Measurements from ENCODE around the gene HEY2.
A peak's percentile ranks its signal among the peaks of the same experiment; 100 is the strongest.

Gene HEY2

DNA sequence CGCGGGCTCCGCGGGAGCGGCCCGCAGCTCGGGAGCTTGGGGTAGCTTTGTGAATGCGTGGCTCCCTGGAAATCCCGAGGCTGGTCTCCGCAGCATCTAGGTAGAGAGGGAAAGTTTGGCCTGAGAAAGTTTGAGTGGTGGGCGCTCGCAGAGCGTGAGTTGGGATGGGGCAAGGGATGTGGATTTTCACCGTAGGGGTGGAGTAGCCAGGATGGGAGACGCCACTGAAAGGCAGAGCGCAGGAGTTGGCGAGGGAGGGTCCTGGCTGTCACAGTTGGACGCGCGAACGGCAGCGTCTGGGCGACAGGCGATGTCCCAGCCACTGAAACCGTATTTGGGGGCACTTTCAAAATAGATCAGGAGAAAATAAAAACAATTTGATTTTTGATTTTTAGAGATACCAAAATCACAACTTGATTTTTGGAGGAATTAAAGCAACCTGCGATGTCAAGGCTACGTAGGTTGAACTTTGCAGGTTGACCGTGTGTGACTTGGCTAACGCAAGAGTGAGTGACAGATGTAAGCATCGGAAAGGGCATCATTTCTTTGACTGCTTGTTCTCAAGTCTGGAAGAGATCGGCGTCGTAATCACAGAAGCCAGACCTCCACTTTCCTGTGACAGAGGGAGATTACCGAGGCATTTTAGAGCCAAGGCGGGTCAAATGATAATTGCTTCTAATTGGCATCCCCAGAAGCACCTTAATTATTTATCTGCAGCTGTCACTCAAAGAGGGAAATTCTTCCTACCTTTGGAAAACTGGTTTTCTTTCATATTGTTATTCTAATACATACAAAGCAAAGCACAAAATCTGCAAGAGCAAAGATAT is 646 bp downstream of the HEY2 start:
- DNase-seq (ENCODE audit: extremely low spot score), result peak; percentile 39
- CTCF ChIA-PET, result no interaction called here
- TF ChIP-seq, protein P1, sequence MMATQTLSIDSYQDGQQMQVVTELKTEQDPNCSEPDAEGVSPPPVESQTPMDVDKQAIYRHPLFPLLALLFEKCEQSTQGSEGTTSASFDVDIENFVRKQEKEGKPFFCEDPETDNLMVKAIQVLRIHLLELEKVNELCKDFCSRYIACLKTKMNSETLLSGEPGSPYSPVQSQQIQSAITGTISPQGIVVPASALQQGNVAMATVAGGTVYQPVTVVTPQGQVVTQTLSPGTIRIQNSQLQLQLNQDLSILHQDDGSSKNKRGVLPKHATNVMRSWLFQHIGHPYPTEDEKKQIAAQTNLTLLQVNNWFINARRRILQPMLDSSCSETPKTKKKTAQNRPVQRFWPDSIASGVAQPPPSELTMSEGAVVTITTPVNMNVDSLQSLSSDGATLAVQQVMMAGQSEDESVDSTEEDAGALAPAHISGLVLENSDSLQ (IDR thresholded peaks at IDR 0.05), result peak; percentile 89
- no peak for TF ChIP-seq FOXK2 (IDR thresholded peaks at IDR 0.05)
- POLR2A ChIA-PET, result no interaction called here

DNA sequence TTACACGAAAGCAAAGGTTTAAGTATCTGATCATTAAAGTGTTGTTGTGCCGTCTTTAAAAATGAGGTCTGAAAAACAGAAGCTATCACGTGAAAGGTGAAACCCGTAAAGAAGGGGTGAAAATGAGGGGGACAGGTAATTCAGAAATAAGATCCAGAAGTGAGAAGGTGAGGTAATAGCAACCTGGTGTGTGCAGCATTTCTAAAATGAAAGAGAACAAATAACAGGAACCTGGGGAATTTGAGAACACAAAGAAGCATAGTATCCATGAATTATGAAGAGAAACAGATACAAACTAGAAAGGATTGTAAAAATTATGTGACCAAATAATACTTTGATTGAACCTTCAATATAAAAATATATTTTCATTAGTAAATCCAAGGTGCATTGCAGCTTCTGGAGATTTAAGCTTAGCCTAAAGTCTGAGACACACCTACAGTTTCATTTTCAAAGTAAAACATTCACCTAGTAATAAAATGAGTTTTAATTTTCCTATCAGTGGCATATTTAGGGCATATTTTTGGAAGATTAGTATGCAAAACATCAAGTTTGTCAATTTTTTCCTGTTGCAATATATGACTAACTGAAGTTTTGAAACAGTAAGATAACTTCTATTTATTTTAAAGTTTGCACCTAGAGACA is 1.4 kb downstream of the HEY2 start:
- ChIA-PET POLR2A (interaction anchor here (1.0 kb wide), 2 partner anchors 9 to 205 kb away, joined by 3 read pairs; no protein-coding TSS in a partner anchor), CTCF (interaction anchor here (1.0 kb wide), 1 partner anchor 437 kb away, joined by 6 read pairs; no protein-coding TSS in a partner anchor)
- no peak for TF ChIP-seq BHLHE40 (IDR thresholded peaks at IDR 0.05; ENCODE audit: borderline replicate concordance)
- TF ChIP-seq ELF4 (IDR thresholded peaks at IDR 0.05), result no peak
- TF ChIP-seq LEF1 (IDR thresholded peaks at IDR 0.05; ENCODE audit: borderline replicate concordance), result no peak
- TF ChIP-seq FOXK2 (IDR thresholded peaks at IDR 0.05), result no peak
- no peak for TF ChIP-seq ZNF384 (IDR thresholded peaks at IDR 0.05)
- no peak for TF ChIP-seq NFRKB (IDR thresholded peaks at IDR 0.05)
- TF ChIP-seq TARDBP (IDR thresholded peaks at IDR 0.05), result no peak
- TF ChIP-seq FOXM1 (IDR thresholded peaks at IDR 0.05; ENCODE audit: borderline replicate concordance), result no peak
- no peak for TF ChIP-seq ARNT (IDR thresholded peaks at IDR 0.05)
- no peak for TF ChIP-seq L3MBTL2 (conservative IDR thresholded peaks at IDR 0.05)
- no peak for TF ChIP-seq CTBP1 (IDR thresholded peaks at IDR 0.05; ENCODE audit: borderline replicate concordance)
- no peak for TF ChIP-seq SUZ12 (IDR thresholded peaks at IDR 0.05)
- no peak for TF ChIP-seq FOXA1 (IDR thresholded peaks at IDR 0.05)
- no peak for TF ChIP-seq HDGF (IDR thresholded peaks at IDR 0.05; ENCODE audit: borderline replicate concordance)
- DNase-seq (ENCODE audit: extremely low spot score), result no peak

DNA sequence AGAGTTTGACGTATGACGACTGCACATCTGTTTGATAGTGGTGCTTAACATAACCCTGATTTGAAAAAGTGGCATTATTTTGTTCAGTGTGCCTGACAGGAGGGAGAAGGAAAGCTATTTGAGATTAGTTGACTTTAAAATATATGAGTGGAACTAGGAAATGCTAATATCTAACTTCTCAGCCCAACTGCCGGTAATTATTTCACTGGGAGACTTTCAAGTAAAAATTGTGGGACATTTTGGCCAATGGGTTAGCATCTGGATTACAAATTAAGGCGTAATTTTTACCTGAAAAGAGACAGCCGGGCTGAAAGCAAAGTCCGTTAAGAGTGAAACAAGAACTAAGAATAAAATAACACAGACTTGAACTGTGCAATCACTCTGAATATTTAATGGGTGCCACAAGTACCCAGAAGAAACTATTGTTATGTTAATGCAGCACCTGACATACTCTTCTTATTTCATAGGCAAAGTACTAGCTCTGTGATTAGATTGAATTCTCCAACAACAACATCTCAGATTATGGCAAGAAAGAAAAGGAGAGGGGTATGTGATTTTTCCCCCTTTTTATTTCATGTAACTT is 2.0 kb downstream of the HEY2 start:
- TF ChIP-seq LEF1 (IDR thresholded peaks at IDR 0.05; ENCODE audit: borderline replicate concordance), result no peak
- TF ChIP-seq, protein P1 (IDR thresholded peaks at IDR 0.05), result no peak
- TF ChIP-seq ZNF384 (IDR thresholded peaks at IDR 0.05), result no peak
- no peak for TF ChIP-seq CTBP1 (IDR thresholded peaks at IDR 0.05; ENCODE audit: borderline replicate concordance)
- no peak for TF ChIP-seq BHLHE40 (IDR thresholded peaks at IDR 0.05; ENCODE audit: borderline replicate concordance)
- TF ChIP-seq SP1 (IDR thresholded peaks at IDR 0.05), result no peak
- TF ChIP-seq TARDBP (IDR thresholded peaks at IDR 0.05), result no peak
- TF ChIP-seq FOXK2 (IDR thresholded peaks at IDR 0.05), result no peak
- TF ChIP-seq L3MBTL2 (conservative IDR thresholded peaks at IDR 0.05), result no peak
- TF ChIP-seq HDGF (IDR thresholded peaks at IDR 0.05; ENCODE audit: borderline replicate concordance), result no peak
- no peak for TF ChIP-seq SUZ12 (IDR thresholded peaks at IDR 0.05)
- no peak for TF ChIP-seq FOXM1 (IDR thresholded peaks at IDR 0.05; ENCODE audit: borderline replicate concordance)
- no peak for TF ChIP-seq ELF4 (IDR thresholded peaks at IDR 0.05)
- POLR2A ChIA-PET, result interaction anchor here (1.0 kb wide), 2 partner anchors 9 to 205 kb away, joined by 3 read pairs; no protein-coding TSS in a partner anchor
- CTCF ChIA-PET, result interaction anchor here (1.0 to 1.4 kb wide), 2 partner anchors 438 to 441 kb away, joined by 5 to 6 read pairs; no protein-coding TSS in a partner anchor
- DNase-seq (ENCODE audit: extremely low spot score), result no peak

DNA sequence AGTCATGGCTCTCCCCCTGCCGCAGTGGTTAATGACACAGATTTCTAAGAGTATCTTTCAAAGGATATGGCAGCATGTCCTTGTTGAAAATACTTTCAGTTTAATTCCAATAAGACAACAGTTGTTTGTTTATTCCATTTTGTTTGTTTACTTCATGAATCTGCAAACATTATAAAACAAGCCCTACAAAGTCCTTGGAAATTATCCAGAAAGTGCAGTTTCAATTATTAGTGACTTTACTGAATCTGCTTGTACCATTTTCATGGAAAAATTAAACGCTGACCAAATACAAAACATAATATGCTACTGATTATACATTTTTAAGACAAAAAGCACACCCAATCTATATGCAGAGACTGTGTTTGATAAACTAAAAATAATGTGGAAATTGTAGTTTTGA is 3.3 kb downstream of the HEY2 start:
- DNase-seq (ENCODE audit: extremely low spot score), result no peak
- ChIA-PET CTCF (interaction anchor here (0.7 to 2.0 kb wide), 8 partner anchors 7 to 442 kb away, joined by 3 to 11 read pairs (median 4); no protein-coding TSS in a partner anchor), POLR2A (no interaction called here)
- TF ChIP-seq ZNF384 (IDR thresholded peaks at IDR 0.05) (no peak), FOXM1 (IDR thresholded peaks at IDR 0.05; ENCODE audit: borderline replicate concordance) (no peak), NFRKB (IDR thresholded peaks at IDR 0.05) (no peak), SP1 (IDR thresholded peaks at IDR 0.05) (no peak), L3MBTL2 (conservative IDR thresholded peaks at IDR 0.05) (no peak), ARNT (IDR thresholded peaks at IDR 0.05) (no peak), LEF1 (IDR thresholded peaks at IDR 0.05; ENCODE audit: borderline replicate concordance) (no peak), TARDBP (IDR thresholded peaks at IDR 0.05) (no peak), FOXK2 (IDR thresholded peaks at IDR 0.05) (no peak), CTBP1 (IDR thresholded peaks at IDR 0.05; ENCODE audit: borderline replicate concordance) (no peak)
- TF ChIP-seq, protein P1 (IDR thresholded peaks at IDR 0.05), result no peak

DNA sequence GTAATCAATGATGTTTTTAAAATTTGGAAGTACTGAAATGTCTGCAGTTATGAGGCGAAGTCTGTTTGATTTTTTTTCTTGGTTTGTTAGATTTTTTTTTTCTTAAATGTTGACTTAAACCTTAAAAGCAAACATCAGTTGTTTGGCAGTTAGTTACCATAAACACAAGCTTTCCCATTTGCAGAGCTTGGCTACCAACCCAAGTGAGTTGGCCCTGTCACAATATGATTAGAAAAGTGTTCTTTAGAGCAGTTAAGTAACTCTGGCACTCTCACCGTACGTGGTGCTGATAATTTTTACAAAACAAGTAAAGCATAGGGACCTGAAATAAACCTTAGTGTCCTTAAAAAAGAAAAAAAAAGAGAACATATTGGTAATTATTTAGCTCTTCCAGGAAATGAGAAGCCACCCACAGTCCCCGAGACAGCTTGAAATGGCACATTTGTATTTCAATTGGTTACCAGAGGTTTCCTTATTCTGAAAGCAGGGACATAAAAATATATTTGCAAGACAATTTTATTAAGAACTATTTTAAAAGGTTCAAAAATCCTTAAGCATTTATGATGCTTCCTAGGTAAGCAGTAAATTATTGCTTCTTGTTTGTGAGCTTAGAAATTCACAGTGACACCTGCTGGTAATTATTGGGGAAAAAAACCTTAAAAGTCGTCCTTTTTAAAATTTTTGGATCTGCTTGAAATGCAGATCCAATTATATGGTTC is 3.9 kb downstream of the HEY2 start:
- no peak for DNase-seq (ENCODE audit: extremely low spot score)
- TF ChIP-seq FOXK2 (IDR thresholded peaks at IDR 0.05), result no peak
- TF ChIP-seq ARNT (IDR thresholded peaks at IDR 0.05), result no peak
- TF ChIP-seq SP1 (IDR thresholded peaks at IDR 0.05), result no peak
- TF ChIP-seq BHLHE40 (IDR thresholded peaks at IDR 0.05; ENCODE audit: borderline replicate concordance), result no peak
- TF ChIP-seq, protein P1 (IDR thresholded peaks at IDR 0.05), result no peak

More for the DNA sequence above, 3.9 kb downstream of the HEY2 start:
- ChIA-PET POLR2A (no interaction called here), CTCF (interaction anchor here (0.6 to 2.0 kb wide), 16 partner anchors 8 to 1275 kb away, joined by 3 to 11 read pairs (median 4); partner anchors contain the start of gene HDDC2)
